ENCODE data around the gene PTGDR2.

Gene PTGDR2

GRCh38 chr11:60814112-60814511, 41.6 kb downstream of the PTGDR2 start:
- TF ChIP-seq, protein P1, sequence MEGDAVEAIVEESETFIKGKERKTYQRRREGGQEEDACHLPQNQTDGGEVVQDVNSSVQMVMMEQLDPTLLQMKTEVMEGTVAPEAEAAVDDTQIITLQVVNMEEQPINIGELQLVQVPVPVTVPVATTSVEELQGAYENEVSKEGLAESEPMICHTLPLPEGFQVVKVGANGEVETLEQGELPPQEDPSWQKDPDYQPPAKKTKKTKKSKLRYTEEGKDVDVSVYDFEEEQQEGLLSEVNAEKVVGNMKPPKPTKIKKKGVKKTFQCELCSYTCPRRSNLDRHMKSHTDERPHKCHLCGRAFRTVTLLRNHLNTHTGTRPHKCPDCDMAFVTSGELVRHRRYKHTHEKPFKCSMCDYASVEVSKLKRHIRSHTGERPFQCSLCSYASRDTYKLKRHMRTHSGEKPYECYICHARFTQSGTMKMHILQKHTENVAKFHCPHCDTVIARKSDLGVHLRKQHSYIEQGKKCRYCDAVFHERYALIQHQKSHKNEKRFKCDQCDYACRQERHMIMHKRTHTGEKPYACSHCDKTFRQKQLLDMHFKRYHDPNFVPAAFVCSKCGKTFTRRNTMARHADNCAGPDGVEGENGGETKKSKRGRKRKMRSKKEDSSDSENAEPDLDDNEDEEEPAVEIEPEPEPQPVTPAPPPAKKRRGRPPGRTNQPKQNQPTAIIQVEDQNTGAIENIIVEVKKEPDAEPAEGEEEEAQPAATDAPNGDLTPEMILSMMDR (IDR thresholded peaks at IDR 0.05; ENCODE audit: low read depth, low read length, missing control alignments), result no peak
- DNase-seq (ENCODE audit: extremely low read depth, low read depth), result no peak
- no peak overlapping the region for H3K4me3 ChIP-seq (replicated peaks; ENCODE audit: low read depth, low read length)

GRCh38 chr11:60813324-60813723, 42.4 kb downstream of the PTGDR2 start:
- H3K4me3 ChIP-seq (replicated peaks; ENCODE audit: low read depth, low read length), result no peak overlapping the region
- TF ChIP-seq, protein P1 (IDR thresholded peaks at IDR 0.05; ENCODE audit: low read depth, low read length, missing control alignments), result no peak
- DNase-seq (ENCODE audit: extremely low read depth, low read depth), result no peak

GRCh38 chr11:60810569-60810968, 45.2 kb downstream of the PTGDR2 start:
- no peak overlapping the region for H3K4me3 ChIP-seq (replicated peaks; ENCODE audit: low read depth, low read length)
- TF ChIP-seq, protein P1 (IDR thresholded peaks at IDR 0.05; ENCODE audit: low read depth, low read length, missing control alignments), result no peak
- no peak for DNase-seq (ENCODE audit: extremely low read depth, low read depth)

- H3K4me3 ChIP-seq (replicated peaks; ENCODE audit: low read depth, low read length), result no peak overlapping the region
- TF ChIP-seq, protein P1 (IDR thresholded peaks at IDR 0.05; ENCODE audit: low read depth, low read length, missing control alignments), result no peak
- DNase-seq (ENCODE audit: extremely low read depth, low read depth), result no peak
Measured at GRCh38 chr11:60810151-60810550, 45.6 kb downstream of the PTGDR2 start.

- TF ChIP-seq, protein P1 (IDR thresholded peaks at IDR 0.05; ENCODE audit: low read depth, low read length, missing control alignments), result no peak
- no peak for DNase-seq (ENCODE audit: extremely low read depth, low read depth)
- no peak overlapping the region for H3K4me3 ChIP-seq (replicated peaks; ENCODE audit: low read depth, low read length)
Measured at GRCh38 chr11:60809691-60810090, 46.1 kb downstream of the PTGDR2 start.

- no peak for DNase-seq (ENCODE audit: extremely low read depth, low read depth)
- H3K4me3 ChIP-seq (replicated peaks; ENCODE audit: low read depth, low read length), result no peak overlapping the region
- TF ChIP-seq, protein P1 (IDR thresholded peaks at IDR 0.05; ENCODE audit: low read depth, low read length, missing control alignments), result no peak
Measured at GRCh38 chr11:60809249-60809648, 46.5 kb downstream of the PTGDR2 start.

- no peak overlapping the region for H3K4me3 ChIP-seq (replicated peaks; ENCODE audit: low read depth, low read length)
- no peak for DNase-seq (ENCODE audit: extremely low read depth, low read depth)
- TF ChIP-seq, protein P1 (IDR thresholded peaks at IDR 0.05; ENCODE audit: low read depth, low read length, missing control alignments), result no peak
Measured at GRCh38 chr11:60803273-60803936, 52.3 kb downstream of the PTGDR2 start.

Data from HFF-Myc (cell line).